ENCODE measurements around the gene PCDHGA9. TPM values are rescaled to one million over a fixed set of nuclear protein-coding genes. Genes with fewer than 3 reads are reported as not detected.
A peak's percentile ranks its signal among the peaks of the same experiment; 100 is the strongest.

The PCDHGA9 gene
- total RNA-seq: under 1 TPM in 1 of 2 donors, not detected in 1; 0.23 TPM

GRCh38 chr5:141402553-141403243 is at the start of gene PCDHGA9:
Gene PCDHGA9 (plus strand): TSS chr5:141402778. CDS start chr5:141402953, 175 bp downstream.
- no peak for DNase-seq (ENCODE audit: low spot score in 2 of 2)
- no peak for ATAC-seq
- Mint-ChIP-seq H3K9me3 (peaks cover 14 to 18% of the 10 kb centered on the region in 2 donors), H3K36me3 (peaks cover 42 to 59% of the 10 kb centered on the region in 2 donors), H3K27ac (no peak within 1 kb of the TSS)

- ATAC-seq (no peak), DNase-seq (ENCODE audit: low spot score in 2 of 2) (no peak)
- H3K36me3 Mint-ChIP-seq: peaks cover 29 to 67% of the 10 kb centered on the region in 2 donors
- no peak within 1 kb of the TSS for H3K27ac Mint-ChIP-seq
- H3K9me3 Mint-ChIP-seq: peaks cover 13 to 31% of the 10 kb centered on the region in 2 donors
These were observed 47.6 kb upstream of the PCDHGA9 start, which contains the start of gene PCDHGA4 for GRCh38 chr5:141354900-141355469. Gene PCDHGA4 (plus strand): TSS chr5:141355021. CDS start chr5:141355108, 87 bp downstream.

GRCh38 chr5:141355641-141356040 is 46.9 kb upstream of the PCDHGA9 start:
- DNase-seq (ENCODE audit: low spot score in 2 of 2) (no peak), ATAC-seq (no peak)
- H3K36me3 Mint-ChIP-seq: peaks cover 29 to 67% of the 10 kb centered on the region in 2 donors
- H3K27ac Mint-ChIP-seq: no peak overlapping the region
- peaks cover 10 to 29% of the 10 kb centered on the region in 2 donors for H3K9me3 Mint-ChIP-seq

- Mint-ChIP-seq H3K27ac (no peak overlapping the region), H3K9me3 (peaks cover 15 to 33% of the 10 kb centered on the region in 2 donors), H3K36me3 (peaks cover 30 to 67% of the 10 kb centered on the region in 2 donors)
- DNase-seq (ENCODE audit: low spot score in 2 of 2) (no peak), ATAC-seq (no peak)
These were observed 46.4 kb upstream of the PCDHGA9 start for GRCh38 chr5:141356133-141356532.

- Mint-ChIP-seq H3K27ac (no peak overlapping the region), H3K36me3 (peaks cover 36 to 68% of the 10 kb centered on the region in 2 donors), H3K9me3 (peaks cover 18 to 40% of the 10 kb centered on the region in 2 donors)
- ATAC-seq: no peak
- no peak for DNase-seq (ENCODE audit: low spot score in 2 of 2)
These were observed 45.6 kb upstream of the PCDHGA9 start for GRCh38 chr5:141356950-141357349.

- no peak for DNase-seq (ENCODE audit: low spot score in 2 of 2)
- H3K9me3 Mint-ChIP-seq: peaks cover 36 to 51% of the 10 kb centered on the region in 2 donors
These were observed 42.7 kb upstream of the PCDHGA9 start, which contains the start of gene PCDHGB2 for GRCh38 chr5:141359790-141360426. Gene PCDHGB2 (plus strand): TSS chr5:141359994. CDS start chr5:141360136, 142 bp downstream.

GRCh38 chr5:141360685-141361084 is 41.9 kb upstream of the PCDHGA9 start:
- peak overlapping the region in 1 of 2 donors; percentile 24 for H3K27ac Mint-ChIP-seq
- no peak for DNase-seq (ENCODE audit: low spot score in 2 of 2)
- ATAC-seq: no peak
- peaks cover 57 to 77% of the 10 kb centered on the region in 2 donors for H3K36me3 Mint-ChIP-seq
- peaks cover 42 to 57% of the 10 kb centered on the region in 2 donors for H3K9me3 Mint-ChIP-seq

More at GRCh38 chr5:141359790-141360426, 42.7 kb upstream of the PCDHGA9 start, which contains the start of gene PCDHGB2:
- Mint-ChIP-seq H3K36me3 (peaks cover 49 to 77% of the 10 kb centered on the region in 2 donors), H3K27ac (peak within 1 kb of the TSS in 1 of 2 donors; percentile 24)
- no peak for ATAC-seq

GRCh38 chr5:141362719-141363118 is 39.9 kb upstream of the PCDHGA9 start:
- Mint-ChIP-seq H3K9me3 (peaks cover 41 to 54% of the 10 kb centered on the region in 2 donors), H3K36me3 (peaks cover 52 to 68% of the 10 kb centered on the region in 2 donors), H3K27ac (no peak overlapping the region)
- no peak for DNase-seq (ENCODE audit: low spot score in 2 of 2)
- no peak for ATAC-seq

GRCh38 chr5:141363952-141364660 is 38.5 kb upstream of the PCDHGA9 start, which contains the start of gene PCDHGA5:
Gene PCDHGA5 (plus strand): TSS chr5:141364162. CDS start chr5:141364331, 169 bp downstream.
- H3K27ac Mint-ChIP-seq: peak within 1 kb of the TSS in 1 of 2 donors; percentile 55
- peaks cover 41 to 51% of the 10 kb centered on the region in 2 donors for H3K9me3 Mint-ChIP-seq
- ATAC-seq: no peak
- DNase-seq (ENCODE audit: low spot score in 2 of 2): no peak
- H3K36me3 Mint-ChIP-seq: peaks cover 52 to 63% of the 10 kb centered on the region in 2 donors

GRCh38 chr5:141366016-141366896 is 36.3 kb upstream of the PCDHGA9 start:
- DNase-seq (ENCODE audit: low spot score in 2 of 2): no peak
- no peak overlapping the region for H3K27ac Mint-ChIP-seq
- peaks cover 33 to 51% of the 10 kb centered on the region in 2 donors for H3K9me3 Mint-ChIP-seq
- ATAC-seq: no peak
- H3K36me3 Mint-ChIP-seq: peaks cover 48 to 52% of the 10 kb centered on the region in 2 donors

GRCh38 chr5:141369994-141370848 is 32.4 kb upstream of the PCDHGA9 start, which contains the start of gene PCDHGB3:
Gene PCDHGB3 (plus strand): TSS chr5:141370242. CDS start chr5:141370395, 153 bp downstream.
- peak within 1 kb of the TSS in 1 of 2 donors; percentile 36 for H3K27ac Mint-ChIP-seq
- peaks cover 49 to 55% of the 10 kb centered on the region in 2 donors for H3K36me3 Mint-ChIP-seq
- DNase-seq (ENCODE audit: low spot score in 2 of 2) (no peak), ATAC-seq (peak; percentile 37 to 69)
- H3K9me3 Mint-ChIP-seq: peaks cover 25 to 40% of the 10 kb centered on the region in 2 donors

- DNase-seq (ENCODE audit: low spot score in 2 of 2) (no peak), ATAC-seq (no peak)
- H3K27ac Mint-ChIP-seq: no peak overlapping the region
- peaks cover 18 to 33% of the 10 kb centered on the region in 2 donors for H3K9me3 Mint-ChIP-seq
- H3K36me3 Mint-ChIP-seq: peaks cover 52 to 53% of the 10 kb centered on the region in 2 donors
These were observed 30.8 kb upstream of the PCDHGA9 start for GRCh38 chr5:141371572-141372475.

- no peak within 1 kb of the TSS for H3K27ac Mint-ChIP-seq
- peaks cover 18 to 33% of the 10 kb centered on the region in 2 donors for H3K9me3 Mint-ChIP-seq
- ATAC-seq (no peak), DNase-seq (ENCODE audit: low spot score in 2 of 2) (no peak)
- H3K36me3 Mint-ChIP-seq: peaks cover 52 to 53% of the 10 kb centered on the region in 2 donors
These were observed 28.8 kb upstream of the PCDHGA9 start, which contains the start of gene PCDHGA6 for GRCh38 chr5:141373673-141374317. Gene PCDHGA6 (plus strand): TSS chr5:141373891. CDS start chr5:141374084, 193 bp downstream.
